Measurements from ENCODE around the gene TENM4. TPM values are rescaled to one million over a fixed set of nuclear protein-coding genes. Genes with fewer than 3 reads are reported as not detected.

The TENM4 gene
- total RNA-seq, 1 donor from 2014 or later = 2.4 TPM

- DNase-seq (ENCODE audit: low spot score) = no peak
Observed at GRCh38 chr11:78706551-78706950, 734.3 kb downstream of the TENM4 start.

GRCh38 chr11:78704811-78705210 lies 736.0 kb downstream of the TENM4 start:
- DNase-seq (ENCODE audit: low spot score) = no peak

- DNase-seq (ENCODE audit: low spot score) = no peak
Observed at GRCh38 chr11:78699609-78700135, 741.2 kb downstream of the TENM4 start.

- DNase-seq (ENCODE audit: low spot score) = no peak
Observed at GRCh38 chr11:78698612-78699011, 742.2 kb downstream of the TENM4 start.

- no peak for DNase-seq (ENCODE audit: low spot score)
Observed at GRCh38 chr11:78696177-78696576, 744.7 kb downstream of the TENM4 start.

GRCh38 chr11:78694152-78694551 lies 746.7 kb downstream of the TENM4 start:
- DNase-seq (ENCODE audit: low spot score) = no peak

GRCh38 chr11:78691215-78691614 lies 749.6 kb downstream of the TENM4 start:
- no peak for DNase-seq (ENCODE audit: low spot score)

- DNase-seq (ENCODE audit: low spot score) = no peak
Observed at GRCh38 chr11:78690352-78690987, 750.4 kb downstream of the TENM4 start.

GRCh38 chr11:78689585-78690153 lies 751.2 kb downstream of the TENM4 start:
- no peak for DNase-seq (ENCODE audit: low spot score)

- no peak for DNase-seq (ENCODE audit: low spot score)
Observed at GRCh38 chr11:78689101-78689500, 751.7 kb downstream of the TENM4 start.

- DNase-seq (ENCODE audit: low spot score) = no peak
Observed at GRCh38 chr11:78688460-78688859, 752.4 kb downstream of the TENM4 start.

- DNase-seq (ENCODE audit: low spot score) = no peak
Observed at GRCh38 chr11:78685156-78685555, 755.7 kb downstream of the TENM4 start.

- no peak for DNase-seq (ENCODE audit: low spot score)
Observed at GRCh38 chr11:78684377-78684776, 756.5 kb downstream of the TENM4 start.

- DNase-seq (ENCODE audit: low spot score) = no peak
Observed at GRCh38 chr11:78683774-78684173, 757.1 kb downstream of the TENM4 start.

- DNase-seq (ENCODE audit: low spot score) = no peak
Observed at GRCh38 chr11:78676026-78676557, 764.7 kb downstream of the TENM4 start.

- no peak for DNase-seq (ENCODE audit: low spot score)
Observed at GRCh38 chr11:78672850-78673620, 767.8 kb downstream of the TENM4 start.

- DNase-seq (ENCODE audit: low spot score) = no peak
Observed at GRCh38 chr11:78669249-78669648, 771.6 kb downstream of the TENM4 start.

GRCh38 chr11:78667461-78667860 lies 773.4 kb downstream of the TENM4 start:
- no peak for DNase-seq (ENCODE audit: low spot score)

GRCh38 chr11:78666675-78667160 lies 774.1 kb downstream of the TENM4 start:
- DNase-seq (ENCODE audit: low spot score) = no peak

GRCh38 chr11:78664636-78665035 lies 776.2 kb downstream of the TENM4 start:
- DNase-seq (ENCODE audit: low spot score) = no peak

GRCh38 chr11:78662811-78663210 lies 778.0 kb downstream of the TENM4 start:
- no peak for DNase-seq (ENCODE audit: low spot score)

GRCh38 chr11:78660471-78660870 lies 780.4 kb downstream of the TENM4 start:
- DNase-seq (ENCODE audit: low spot score) = no peak

Measured in ureter (tissue), 1 donor.